OCI-LY1 (cell line): ENCODE results near the gene NHSL2.

Source experiments
- H2AFZ ChIP-seq: fragments of 200-600 bp; sonication (generic), shearing (Covaris generic); 2 replicates; pipeline ENCODE4 v1.6.0; 2014; ENCODE audit warnings: antibody characterized with exemption, mild to moderate bottlenecking, low read length
- H3F3A ChIP-seq: fragments of 200-600 bp; sonication (generic), shearing (Covaris generic); 2 replicates; pipeline ENCODE4 v1.6.0; 2014; ENCODE audit warnings: mild to moderate bottlenecking, antibody characterized with exemption, low read length, moderate library complexity; ENCODE audit not compliant: insufficient read depth
- H3K27ac ChIP-seq: fragments of 200-600 bp; sonication (generic); 2 replicates; pipeline ENCODE4 v1.5.1; 2014; ENCODE audit warnings: low read length, mixed run types, mild to moderate bottlenecking, low read depth; ENCODE audit not compliant: poor library complexity, severe bottlenecking
- H3K27me3 ChIP-seq: fragments of 200-600 bp; sonication (generic); 2 replicates; pipeline ENCODE4 v1.6.0; 2014; ENCODE audit warnings: antibody characterized with exemption, mild to moderate bottlenecking, low read length, moderate library complexity; ENCODE audit not compliant: insufficient read depth
- H3K36me3 ChIP-seq: fragments of 200-600 bp; sonication (generic); 2 replicates; pipeline ENCODE4 v1.6.1; 2014; ENCODE audit warnings: mild to moderate bottlenecking, antibody characterized with exemption, low read length, moderate library complexity, mixed read lengths; ENCODE audit not compliant: insufficient read depth
- H3K4me1 ChIP-seq: fragments of 200-600 bp; sonication (generic); 2 replicates; pipeline ENCODE4 v1.5.1; 2014; ENCODE audit warnings: mild to moderate bottlenecking, low read length, moderate library complexity; ENCODE audit not compliant: insufficient read depth, severe bottlenecking
- H3K4me2 ChIP-seq: fragments of 200-600 bp; sonication (generic), shearing (Covaris generic); 2 replicates; pipeline ENCODE4 v1.6.1; 2014; ENCODE audit warnings: low read length
- H3K4me3 ChIP-seq: fragments of 200-600 bp; sonication (generic); 2 replicates; pipeline ENCODE4 v1.5.1; 2014; ENCODE audit warnings: low read length, low read depth, mild to moderate bottlenecking, mixed read lengths; ENCODE audit not compliant: poor library complexity, severe bottlenecking
- H3K79me2 ChIP-seq: fragments of 200-600 bp; shearing (Covaris generic); 2 replicates; pipeline ENCODE4 v1.6.1; 2016; ENCODE audit warnings: mixed run types, low read length, mixed read lengths; ENCODE audit not compliant: insufficient read depth
- H3K9ac ChIP-seq: fragments of 200-600 bp; sonication (generic), shearing (Covaris generic); 2 replicates; pipeline ENCODE4 v1.6.1; 2014; ENCODE audit warnings: mild to moderate bottlenecking, low read length, mixed read lengths
- H3K9me2 ChIP-seq: fragments of 200-600 bp; sonication (generic), shearing (Covaris generic); 2 replicates; pipeline ENCODE4 v1.6.1; 2014; ENCODE audit warnings: low read depth, mild to moderate bottlenecking, low read length, mixed read lengths
- H3K9me3 ChIP-seq: fragments of 200-600 bp; shearing (Covaris generic); 2 replicates; pipeline ENCODE4 v1.6.1; 2014; ENCODE audit warnings: low read length, mixed read lengths
- H4K20me1 ChIP-seq: fragments of 200-600 bp; sonication (generic), shearing (Covaris generic); 2 replicates; pipeline ENCODE4 v1.6.0; 2016; ENCODE audit warnings: mild to moderate bottlenecking, low read length; ENCODE audit not compliant: insufficient read depth
- CTCF ChIP-seq: fragments of 200-600 bp; sonication (generic), shearing (Covaris generic); IDR thresholded peaks from 2 replicates; pipeline ENCODE4 v1.5.1; 2017; ENCODE audit warnings: mild to moderate bottlenecking, antibody characterized with exemption, low read length, moderate library complexity, mixed read lengths
- EZH2 ChIP-seq: fragments of 200-600 bp; sonication (generic), shearing (Covaris generic); IDR thresholded peaks from 2 replicates; pipeline ENCODE4 v1.8.0; 2017; ENCODE audit warnings: borderline replicate concordance, mixed run types, mild to moderate bottlenecking, antibody characterized with exemption, low read length, moderate library complexity, mixed read lengths

Gene NHSL2

DNA sequence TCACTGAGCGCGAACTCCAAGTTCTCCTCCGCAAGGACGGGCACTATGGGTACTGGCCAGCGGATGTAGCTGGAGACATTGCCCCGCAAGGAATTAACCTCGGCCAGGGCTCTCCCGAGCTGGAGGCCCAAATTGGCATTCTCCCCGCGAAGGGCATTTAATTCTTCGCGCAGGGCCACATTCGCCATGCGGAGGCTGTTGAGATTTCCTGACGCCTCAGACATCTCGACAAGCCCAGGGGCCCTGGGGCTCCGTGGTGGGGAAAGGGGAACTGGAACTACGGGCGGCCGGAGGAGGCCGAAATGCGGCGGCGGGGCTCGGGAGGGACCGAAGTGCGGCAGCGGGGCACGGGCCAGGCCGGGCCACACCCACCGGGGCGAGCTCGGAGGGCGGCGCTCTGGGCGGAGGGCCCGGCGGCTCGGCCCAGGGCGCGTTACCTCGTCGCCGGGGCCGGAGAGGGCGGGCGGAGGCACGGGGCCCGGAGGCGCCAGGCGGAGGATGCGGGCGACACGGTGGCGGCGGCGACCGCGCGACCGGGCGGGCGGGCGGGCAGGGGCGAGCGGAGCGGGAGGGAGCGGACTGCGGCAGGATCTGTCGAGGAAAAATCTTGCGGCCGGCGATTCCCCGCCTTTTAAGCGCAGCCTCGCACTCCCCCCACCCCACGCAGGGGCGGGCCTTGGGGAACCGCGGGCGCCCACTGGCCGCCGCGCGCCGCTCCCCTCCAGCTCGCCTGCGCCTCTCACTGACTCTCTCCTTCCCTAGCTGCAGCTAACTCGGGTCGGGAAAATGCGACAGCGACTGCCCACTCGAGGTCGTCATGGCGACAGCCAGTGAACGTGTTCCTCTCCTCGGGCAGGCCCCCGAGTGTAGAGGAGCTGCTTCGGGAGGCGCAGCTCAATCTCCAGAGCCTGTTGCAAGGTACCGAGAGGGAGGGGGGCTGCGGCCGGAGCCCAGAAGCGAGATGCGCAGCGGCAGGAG, 221.0 kb downstream of the NHSL2 start, which contains the start of gene RTL5:
RTL5 (minus strand) TSS at position 599 of the 978 bp plus-strand sequence.
- Histone ChIP-seq H3F3A (no peaks in the 10 kb centered on the region), H3K4me3 (peak within 1 kb of the TSS; percentile 31)

GRCh38 chrX:72132456-72132855, 221.8 kb downstream of the NHSL2 start:
- Histone ChIP-seq H3K27ac (no peak overlapping the region), H3K4me3 (no peak overlapping the region)

More for the DNA sequence above, 221.0 kb downstream of the NHSL2 start, which contains the start of gene RTL5:
- TF ChIP-seq CTCF: no peak
- TF ChIP-seq EZH2: no peak
- H3K36me3 ChIP-seq: no peaks in the 10 kb centered on the region
- no peaks in the 10 kb centered on the region for H3K9me2 ChIP-seq
- no peak within 1 kb of the TSS for H2AFZ ChIP-seq
- no peaks in the 10 kb centered on the region for H3K79me2 ChIP-seq
- H3K4me1 ChIP-seq: no peaks in the 10 kb centered on the region
- no peaks in the 10 kb centered on the region for H3K9me3 ChIP-seq
- no peaks in the 10 kb centered on the region for H4K20me1 ChIP-seq
- no peak within 1 kb of the TSS for H3K27ac ChIP-seq
- peak within 1 kb of the TSS; percentile 52 for H3K4me2 ChIP-seq
- H3K9ac ChIP-seq: no peak within 1 kb of the TSS
- H3K27me3 ChIP-seq: no peaks in the 10 kb centered on the region

DNA sequence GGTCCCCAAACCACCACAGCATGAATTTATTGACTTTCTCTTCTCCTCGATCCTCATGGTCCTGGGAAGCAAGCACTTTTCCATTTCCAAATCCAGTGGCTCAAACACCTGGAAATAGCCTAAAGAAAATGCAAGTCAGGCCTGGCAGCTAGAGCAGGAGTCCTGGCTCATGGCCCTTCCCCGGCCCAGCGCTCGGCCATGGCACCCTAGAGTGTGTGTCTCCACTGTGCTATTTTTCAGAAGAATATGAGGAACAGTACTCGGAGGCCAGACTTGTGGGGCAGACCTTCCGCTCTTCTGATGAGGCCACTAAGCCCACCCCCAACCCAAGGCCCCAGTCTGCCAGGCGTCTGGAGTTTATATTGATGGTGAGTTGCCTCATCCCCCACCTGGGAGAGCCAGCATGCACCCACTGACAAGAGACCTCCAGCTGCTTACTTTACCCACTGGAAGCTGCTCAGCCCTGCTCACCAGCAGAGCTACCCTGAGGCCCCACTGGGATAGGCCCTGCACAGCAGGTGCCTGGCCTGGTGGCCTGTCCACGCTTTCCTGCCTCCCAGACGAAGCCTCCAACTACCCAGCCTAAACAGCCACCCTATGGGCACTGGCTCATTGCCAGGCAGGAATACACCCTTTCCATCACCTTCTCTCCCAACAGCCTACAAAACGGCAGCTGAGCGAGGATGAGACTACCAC, 223.4 kb downstream of the NHSL2 start:
- Histone ChIP-seq H3K9me3 (no peaks in the 10 kb centered on the region), H3K4me1 (no peaks in the 10 kb centered on the region), H3K9ac (no peak overlapping the region), H3K4me2 (no peak overlapping the region), H3K27me3 (no peaks in the 10 kb centered on the region), H2AFZ (no peak overlapping the region), H3F3A (no peaks in the 10 kb centered on the region), H3K9me2 (no peaks in the 10 kb centered on the region), H3K79me2 (no peaks in the 10 kb centered on the region), H3K27ac (no peak overlapping the region), H3K4me3 (no peak overlapping the region), H3K36me3 (no peaks in the 10 kb centered on the region), H4K20me1 (no peaks in the 10 kb centered on the region)
- TF ChIP-seq EZH2: no peak
- TF ChIP-seq CTCF: no peak

More at GRCh38 chrX:72132456-72132855, 221.8 kb downstream of the NHSL2 start:
- no peaks in the 10 kb centered on the region for H3K9me2 ChIP-seq
- H3K9me3 ChIP-seq: no peaks in the 10 kb centered on the region
- H3K36me3 ChIP-seq: no peaks in the 10 kb centered on the region
- H4K20me1 ChIP-seq: no peaks in the 10 kb centered on the region
- no peak overlapping the region for H3K9ac ChIP-seq
- H3K4me2 ChIP-seq: no peak overlapping the region
- no peaks in the 10 kb centered on the region for H3K4me1 ChIP-seq
- H2AFZ ChIP-seq: no peak overlapping the region
- no peaks in the 10 kb centered on the region for H3F3A ChIP-seq
- no peak for TF ChIP-seq EZH2
- TF ChIP-seq CTCF: no peak
- H3K79me2 ChIP-seq: no peaks in the 10 kb centered on the region
- no peaks in the 10 kb centered on the region for H3K27me3 ChIP-seq
